Esophagus squamous epithelium (tissue), 5 donors: ENCODE measurements around the gene MYORG. TPM values are rescaled to one million over a fixed set of nuclear protein-coding genes. Genes with fewer than 3 reads are reported as not detected.

ENCODE experiments used
- DNase-seq: peaks from one replicate; lab custom pipeline; 2025; lab: John Stamatoyannopoulos, UW
- H3K27ac ChIP-seq, 4 donors: fragments of 200-600 bp; sonication (generic); one replicate each; pipeline ENCODE4 v1.5.1; 2016 to 2019; ENCODE audit warnings: mild to moderate bottlenecking in 1 of 4
- H3K27me3 ChIP-seq, 4 donors: fragments of 200-600 bp; sonication (generic); 1 replicate in 3 of 4; 2 replicates in 1 of 4; pipeline versions ENCODE4 v1.5.1 to v1.6.0; 2017 to 2021; ENCODE audit warnings: antibody characterized with exemption in 1 of 4
- H3K36me3 ChIP-seq, 3 donors: fragments of 200-600 bp; sonication (generic); one replicate each; pipeline ENCODE4 v1.5.1; 2016 to 2019
- H3K4me1 ChIP-seq, 3 donors: fragments of 200-600 bp; sonication (generic); one replicate each; pipeline ENCODE4 v1.5.1; 2017 to 2019
- H3K4me3 ChIP-seq, 4 donors: fragments of 200-600 bp; sonication (generic); 1 replicate in 3 of 4; 2 replicates in 1 of 4; pipeline ENCODE4 v1.5.1; 2016 to 2019; ENCODE audit warnings: mild to moderate bottlenecking in 2 of 4, moderate library complexity in 1 of 4
- H3K9me3 ChIP-seq, 3 donors: fragments of 200-600 bp; sonication (generic); one replicate each; pipeline ENCODE4 v1.5.1; 2016 to 2019
- POLR2A ChIP-seq, 4 donors: fragments of 450-650 bp; IDR thresholded peaks; one replicate each; pipeline ENCODE4 v1.6.1; 2017; ENCODE audit warnings: antibody characterized with exemption in 4 of 4, mild to moderate bottlenecking in 4 of 4, moderate library complexity in 3 of 4
- WGBS, 2 donors: methylation state at CpG; one replicate each; pipeline ENCODE4 v1.1.5; 2018; 5-methylcytosine and 5-hydroxymethylcytosine counted together
- intact Hi-C: fragments of 100-400 bp; cut with DNase I; formaldehyde crosslinking; loops from one replicate; pipeline ENCODE4 v1.15.0; 2022
- total RNA-seq, 4 donors: library from RNA; depleted of rRNA; stranded (reverse); fragments of >200 nt; gene quantifications; one replicate each; pipeline ENCODE4 v1.1.0, GENCODE V29; 2016
- TF ChIP-seq, protein P1 (sequence below), 6 experiments: fragments of 450-650 bp in 4 of 6; fragments of 200-600 bp in 2 of 6; sonication (generic) in 2 of 6; IDR thresholded peaks; one replicate each; pipeline ENCODE4 v1.5.1; 2016 to 2019; ENCODE audit warnings: antibody characterized with exemption in 6 of 6, mild to moderate bottlenecking in 4 of 6, moderate library complexity in 4 of 6
- donor health status: DM: yes; HTN: yes; CAD: no.

Gene MYORG
- total RNA-seq, result 1 to 10 TPM; 5.3 to 8.8 (median 5.4) TPM

DNA sequence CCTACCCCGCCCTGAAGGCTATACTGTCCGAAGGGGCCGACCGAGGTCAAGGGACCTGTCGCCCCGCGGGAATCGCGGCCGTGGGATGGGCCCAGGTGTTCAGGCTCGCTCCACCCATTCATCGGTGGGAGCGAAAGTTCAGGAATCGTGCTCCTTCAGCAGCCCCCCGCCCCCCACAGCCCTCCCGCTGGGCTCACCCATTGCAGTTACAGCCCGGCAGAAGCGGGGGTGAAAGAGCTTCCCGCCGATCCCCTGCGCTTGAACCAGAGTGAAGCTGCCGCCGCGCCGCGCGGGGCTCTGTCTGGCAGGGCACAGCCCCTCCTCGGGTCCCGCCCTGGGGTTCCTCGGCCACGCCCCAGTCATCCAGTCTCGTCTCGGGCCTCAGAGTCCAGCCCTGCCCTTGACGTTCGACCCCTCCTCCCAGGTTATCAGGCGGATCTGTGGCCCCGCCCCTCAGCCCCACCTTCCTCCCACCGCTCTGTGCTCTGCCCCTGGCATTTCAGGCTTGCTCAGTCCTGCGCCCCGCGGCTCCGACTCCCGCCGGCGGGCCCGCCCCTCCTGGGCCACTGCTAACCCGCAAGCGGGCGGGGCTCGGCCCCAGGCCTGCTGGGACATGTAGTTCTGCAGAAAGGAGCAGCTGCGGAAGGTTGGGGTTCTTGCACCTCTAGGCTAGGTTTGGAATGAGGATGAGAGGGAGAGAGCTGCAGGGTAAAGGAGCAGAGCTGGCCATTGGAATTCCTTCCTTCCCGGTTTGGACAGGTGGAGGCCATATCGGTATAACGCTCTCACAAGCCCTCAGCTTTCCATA lies at the start of gene MYORG:
Gene MYORG, minus strand, starts transcription at position 303 of the 808 bp plus-strand sequence. CDS start 3,955 bp downstream, outside the sequence.
- Histone ChIP-seq H3K9me3 (no peaks in the 10 kb centered on the region), H3K27me3 (no peaks in the 10 kb centered on the region), H3K4me3 (peak within 1 kb of the TSS; percentile 56 to 93 (median 86)), H3K36me3 (peaks cover 0 to 8% (median 3%) of the 10 kb centered on the region in 3 donors), H3K27ac (peak within 1 kb of the TSS; percentile 83 to 92 (median 86)), H3K4me1 (peaks cover 28 to 60% (median 34%) of the 10 kb centered on the region in 3 donors)
- DNase-seq, result peak; percentile 89
- intact Hi-C loops, result loop anchor here (5.0 kb wide), 1 partner anchor 44 kb away; no protein-coding TSS in a partner anchor
- TF ChIP-seq, protein P1, sequence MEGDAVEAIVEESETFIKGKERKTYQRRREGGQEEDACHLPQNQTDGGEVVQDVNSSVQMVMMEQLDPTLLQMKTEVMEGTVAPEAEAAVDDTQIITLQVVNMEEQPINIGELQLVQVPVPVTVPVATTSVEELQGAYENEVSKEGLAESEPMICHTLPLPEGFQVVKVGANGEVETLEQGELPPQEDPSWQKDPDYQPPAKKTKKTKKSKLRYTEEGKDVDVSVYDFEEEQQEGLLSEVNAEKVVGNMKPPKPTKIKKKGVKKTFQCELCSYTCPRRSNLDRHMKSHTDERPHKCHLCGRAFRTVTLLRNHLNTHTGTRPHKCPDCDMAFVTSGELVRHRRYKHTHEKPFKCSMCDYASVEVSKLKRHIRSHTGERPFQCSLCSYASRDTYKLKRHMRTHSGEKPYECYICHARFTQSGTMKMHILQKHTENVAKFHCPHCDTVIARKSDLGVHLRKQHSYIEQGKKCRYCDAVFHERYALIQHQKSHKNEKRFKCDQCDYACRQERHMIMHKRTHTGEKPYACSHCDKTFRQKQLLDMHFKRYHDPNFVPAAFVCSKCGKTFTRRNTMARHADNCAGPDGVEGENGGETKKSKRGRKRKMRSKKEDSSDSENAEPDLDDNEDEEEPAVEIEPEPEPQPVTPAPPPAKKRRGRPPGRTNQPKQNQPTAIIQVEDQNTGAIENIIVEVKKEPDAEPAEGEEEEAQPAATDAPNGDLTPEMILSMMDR (IDR thresholded peaks at IDR 0.05), result peak in 2 of 6 experiments; percentile 6 to 45
- TF ChIP-seq POLR2A (IDR thresholded peaks at IDR 0.05), result peak in 2 of 4 donors; percentile 12 to 86
- 0% methylated on average over 2 to 9 of the region's 54 CpGs for WGBS, 2 donors

DNA sequence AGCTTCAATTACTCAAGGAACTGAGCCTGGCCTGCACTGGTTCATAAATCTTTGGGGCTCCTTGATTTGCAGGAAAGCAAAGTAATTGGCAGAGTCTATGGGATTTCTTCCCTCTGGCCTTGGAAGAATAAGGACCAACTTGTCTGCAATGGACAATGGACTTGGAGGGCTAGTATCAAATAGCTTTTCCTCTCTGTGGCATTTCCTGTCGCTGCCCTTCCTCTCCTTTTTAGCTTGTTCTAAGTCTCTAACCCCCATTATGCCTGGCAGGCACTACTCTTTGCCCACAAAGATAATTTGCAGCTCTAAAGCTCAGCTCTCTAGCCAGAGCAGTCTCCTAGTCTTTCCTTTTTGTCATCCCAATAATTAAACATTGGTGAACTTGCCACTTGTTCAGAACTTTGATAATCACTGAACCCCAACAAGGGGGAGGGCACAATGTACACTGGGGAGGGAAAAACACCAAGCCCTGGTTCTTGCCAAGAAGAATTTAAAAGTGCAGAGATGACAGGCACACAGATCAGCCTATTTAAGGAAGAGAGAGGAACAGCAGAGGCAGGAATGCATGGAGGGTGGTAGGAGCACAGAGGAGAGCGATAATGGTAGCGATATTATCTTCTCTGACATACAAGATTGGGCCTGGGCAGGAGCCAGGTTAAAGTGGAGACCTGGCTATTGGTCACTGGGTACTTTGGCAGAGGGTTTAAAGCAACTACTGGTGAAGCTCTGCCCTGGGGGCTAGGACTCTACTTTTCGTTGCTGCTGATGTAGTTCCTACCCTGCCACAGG lies 43.2 kb upstream of the MYORG start:
- H3K27me3 ChIP-seq, result no peaks in the 10 kb centered on the region
- 69 to 75% methylated on average over 4 of the region's 4 CpGs for WGBS, 2 donors

DNA sequence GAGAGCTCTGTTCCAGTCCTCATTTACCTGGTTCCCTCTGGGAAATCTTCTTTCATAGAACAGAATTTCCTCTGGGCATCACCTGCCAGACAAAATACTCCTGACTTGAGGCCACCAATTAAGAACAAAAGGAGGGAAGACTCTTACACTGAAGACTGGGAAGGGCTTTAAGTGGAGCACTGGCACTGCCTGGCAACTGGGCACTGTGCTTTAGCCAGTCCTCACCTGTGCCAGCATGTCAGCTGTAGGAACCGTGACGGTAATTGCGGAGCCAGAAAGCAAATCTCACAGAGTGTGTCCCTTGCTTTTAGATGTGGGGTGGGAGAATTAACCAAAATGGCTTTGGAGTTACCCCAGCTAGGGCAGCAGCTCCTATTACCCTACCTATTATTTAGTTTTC lies 41.0 kb upstream of the MYORG start:
- Histone ChIP-seq H3K4me1 (peaks cover 0 to 15% (median 3%) of the 10 kb centered on the region in 3 donors), H3K27ac (no peak overlapping the region), H3K4me3 (no peak overlapping the region), H3K36me3 (no peaks in the 10 kb centered on the region), H3K27me3 (no peaks in the 10 kb centered on the region), H3K9me3 (no peaks in the 10 kb centered on the region)
- DNase-seq, result no peak
- no peak for TF ChIP-seq POLR2A (IDR thresholded peaks at IDR 0.05)
- intact Hi-C loops, result no loop called here
- 44 to 45% methylated on average over 2 to 3 of the region's 3 CpGs for WGBS, 2 donors

More for the DNA sequence above, 43.2 kb upstream of the MYORG start:
- Histone ChIP-seq H3K4me3 (no peak overlapping the region), H3K4me1 (peaks cover 0 to 15% (median 3%) of the 10 kb centered on the region in 3 donors), H3K9me3 (no peaks in the 10 kb centered on the region), H3K36me3 (no peaks in the 10 kb centered on the region), H3K27ac (no peak overlapping the region)
- no peak for TF ChIP-seq POLR2A (IDR thresholded peaks at IDR 0.05)
- intact Hi-C loops, result no loop called here
- DNase-seq, result no peak

DNA sequence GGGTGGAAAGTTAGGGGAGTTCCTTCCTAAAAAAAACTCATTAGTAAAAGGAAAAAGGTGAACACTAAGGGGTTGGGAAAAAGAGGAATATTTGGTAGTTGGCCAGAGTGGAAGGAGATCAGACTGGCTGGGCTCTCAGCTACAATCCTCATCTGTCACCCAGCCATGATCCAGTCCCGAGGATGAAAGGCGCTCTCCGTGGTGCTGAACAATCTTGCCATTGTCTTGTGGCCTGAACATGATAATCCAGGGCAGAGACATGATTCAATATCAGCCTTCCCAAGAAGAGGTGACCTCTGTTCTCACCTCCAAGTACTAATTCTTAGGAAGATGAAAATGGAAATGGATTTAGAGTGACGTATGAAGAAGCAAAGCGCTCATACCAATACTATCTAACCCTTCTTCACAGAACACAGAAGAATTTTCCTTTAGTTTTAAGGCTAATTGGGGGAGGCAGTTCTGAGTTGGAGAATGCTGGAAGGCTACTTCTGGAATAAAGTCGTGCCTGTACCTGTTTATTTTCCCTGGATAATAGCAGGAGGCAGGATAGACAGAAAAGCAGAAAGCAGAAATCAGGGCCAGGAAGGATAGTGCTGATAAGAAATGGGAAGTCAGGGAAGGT lies 36.6 kb upstream of the MYORG start:
- WGBS, 2 donors, result 15 to 32% methylated on average over 6 of the region's 6 CpGs
- no peaks in the 10 kb centered on the region for H3K36me3 ChIP-seq
- H3K4me3 ChIP-seq, result no peak overlapping the region
- H3K27me3 ChIP-seq, result no peaks in the 10 kb centered on the region
- intact Hi-C loops, result no loop called here
- DNase-seq, result no peak
- TF ChIP-seq, protein P1 (IDR thresholded peaks at IDR 0.05), result no peak
- TF ChIP-seq POLR2A (IDR thresholded peaks at IDR 0.05), result no peak
- no peaks in the 10 kb centered on the region for H3K9me3 ChIP-seq
- H3K27ac ChIP-seq, result no peak overlapping the region
- H3K4me1 ChIP-seq, result no peaks in the 10 kb centered on the region

DNA sequence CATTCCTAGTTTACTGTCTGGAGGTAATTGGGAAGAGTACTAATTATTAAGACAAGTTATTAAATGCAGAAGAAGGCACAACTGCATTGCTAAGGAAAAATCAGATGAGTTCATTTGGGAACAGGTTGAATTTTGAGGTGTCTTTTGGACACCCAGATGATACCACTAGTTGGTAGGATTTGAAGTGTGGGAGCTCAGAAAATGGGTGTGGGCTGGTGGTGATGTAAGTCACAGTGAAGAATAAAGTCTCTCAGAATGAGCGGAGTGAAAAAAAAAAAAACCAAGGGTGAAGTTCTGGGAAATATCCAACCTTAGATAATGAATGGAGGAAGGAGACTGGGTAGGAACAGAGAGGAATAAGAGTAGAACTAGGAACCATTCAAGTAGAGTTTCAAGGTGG lies 35.6 kb upstream of the MYORG start:
- H3K27ac ChIP-seq, result no peak overlapping the region
- no peaks in the 10 kb centered on the region for H3K27me3 ChIP-seq
- 50 to 100% methylated on average over 1 of the region's 1 CpG for WGBS, 2 donors
- H3K4me1 ChIP-seq, result no peaks in the 10 kb centered on the region
- no peaks in the 10 kb centered on the region for H3K36me3 ChIP-seq
- intact Hi-C loops, result no loop called here
- no peak overlapping the region for H3K4me3 ChIP-seq
- TF ChIP-seq, protein P1 (IDR thresholded peaks at IDR 0.05), result no peak
- TF ChIP-seq POLR2A (IDR thresholded peaks at IDR 0.05), result no peak
- no peaks in the 10 kb centered on the region for H3K9me3 ChIP-seq
- DNase-seq, result no peak
